Endodermal cell (in vitro differentiated cells): ENCODE results near the gene PELI2. TPM values are rescaled to one million over a fixed set of nuclear protein-coding genes. Genes with fewer than 3 reads are reported as not detected.

Experiments
- DNase-seq: peaks from one replicate; pipeline ENCODE4 v3.0.0-alpha.2; 2017
- H3K27ac ChIP-seq: 2 replicates; pipeline ENCODE4 v1.5.1; 2013; ENCODE audit warnings: mild to moderate bottlenecking, low read depth, low read length, moderate library complexity
- H3K27me3 ChIP-seq: 2 replicates; pipeline ENCODE4 v1.6.1; 2013; ENCODE audit warnings: mild to moderate bottlenecking, low read length, moderate library complexity; ENCODE audit not compliant: insufficient read depth, control insufficient read depth, poor library complexity, severe bottlenecking
- H3K36me3 ChIP-seq: 2 replicates; pipeline ENCODE4 v1.7.0; 2013; ENCODE audit warnings: mild to moderate bottlenecking, low read length, moderate library complexity; ENCODE audit not compliant: control insufficient read depth, insufficient read depth
- H3K4me1 ChIP-seq: one replicate; pipeline ENCODE4 v1.7.0; 2013; ENCODE audit warnings: low read length; ENCODE audit not compliant: control insufficient read depth, insufficient read depth
- H3K4me3 ChIP-seq: 2 replicates; pipeline ENCODE4 v1.5.1; 2013; ENCODE audit warnings: mild to moderate bottlenecking, low read length, moderate library complexity
- H3K9ac ChIP-seq: 2 replicates; pipeline ENCODE4 v1.6.1; 2013; ENCODE audit warnings: mild to moderate bottlenecking, low read length, moderate library complexity; ENCODE audit not compliant: poor library complexity, severe bottlenecking; ENCODE audit errors: extremely low read depth
- H3K9me3 ChIP-seq: 2 replicates; pipeline ENCODE4 v1.6.1; 2013; ENCODE audit warnings: mild to moderate bottlenecking, low read length, moderate library complexity; ENCODE audit not compliant: control insufficient read depth
- H3K27ac Mint-ChIP-seq: 2 replicates; pipeline ENCODE4 v1.8.0; 2020; ENCODE audit warnings: mixed read lengths
- H3K27me3 Mint-ChIP-seq: 2 replicates; pipeline ENCODE4 v1.8.0; 2021; ENCODE audit warnings: mild to moderate bottlenecking, mixed read lengths; ENCODE audit not compliant: insufficient read depth
- H3K36me3 Mint-ChIP-seq: 2 replicates; pipeline ENCODE4 v1.8.0; 2020; ENCODE audit warnings: low read depth, mixed read lengths
- H3K4me1 Mint-ChIP-seq: 2 replicates; pipeline ENCODE4 v1.8.0; 2020; ENCODE audit warnings: mixed read lengths
- H3K4me3 Mint-ChIP-seq: 2 replicates; pipeline ENCODE4 v1.8.0; 2020; ENCODE audit warnings: mild to moderate bottlenecking, moderate library complexity, mixed read lengths
- H3K9me3 Mint-ChIP-seq: 2 replicates; pipeline ENCODE4 v1.8.0; 2020; ENCODE audit warnings: mild to moderate bottlenecking, mixed read lengths
- CTCF ChIP-seq: fragments of 200-600 bp; sonication (generic); conservative IDR thresholded peaks from 2 replicates; pipeline ENCODE4 v1.5.0; 2021; ENCODE audit warnings: antibody characterized with exemption, mild to moderate bottlenecking
- WGBS, 2 experiments: methylation state at CpG; one replicate each; pipeline versions ENCODE4 v1.1.5 to v1.1.7; 2013; ENCODE audit warnings: missing lambda C conversion rate in 2 of 2, mixed read lengths in 1 of 2; ENCODE audit not compliant: insufficient coverage in 1 of 2, insufficient read length in 1 of 2; 5-methylcytosine and 5-hydroxymethylcytosine counted together
- total RNA-seq, 2 donors: library from RNA; stranded (reverse); fragmentation: NEBNext Ultra II Directional in 1 of 2; extraction: Animal tissue kit (Norgen Biotek cat#: 25700) in 1 of 2; gene quantifications; 2 replicates in 1 of 2; 3 replicates in 1 of 2; pipeline ENCODE4 v1.2.1, GENCODE V29; 2021

Gene PELI2
- total RNA-seq, 2 donors from 2014 or later: 5.9 to 8.1 TPM

- Mint-ChIP-seq H3K4me1 (peaks cover 11% of the 10 kb centered on the region), H3K27me3 (no peaks in the 10 kb centered on the region), H3K27ac (no peak overlapping the region), H3K9me3 (no peaks in the 10 kb centered on the region), H3K36me3 (no peaks in the 10 kb centered on the region), H3K4me3 (no peak overlapping the region)
- no peak overlapping the region for H3K4me3 ChIP-seq
- 88 to 100% methylated on average over 1 to 3 of the region's 3 CpGs for WGBS, 2 experiments
- no peak overlapping the region for H3K27ac ChIP-seq
- no peaks in the 10 kb centered on the region for H3K27me3 ChIP-seq
- H3K4me1 ChIP-seq: peaks cover 13% of the 10 kb centered on the region
- no peaks in the 10 kb centered on the region for H3K36me3 ChIP-seq
- no peaks in the 10 kb centered on the region for H3K9me3 ChIP-seq
- TF ChIP-seq CTCF: no peak
- H3K9ac ChIP-seq: no peak overlapping the region
- no peak for DNase-seq
These were observed 97.0 kb downstream of the PELI2 start for GRCh38 chr14:56215180-56215579.

GRCh38 chr14:56216626-56217379, 98.6 kb downstream of the PELI2 start:
- 89 to 91% methylated on average over 4 to 5 of the region's 5 CpGs for WGBS, 2 experiments

GRCh38 chr14:56217380-56218045, 99.3 kb downstream of the PELI2 start:
- Mint-ChIP-seq H3K4me1 (peaks cover 12% of the 10 kb centered on the region), H3K27ac (no peak overlapping the region), H3K27me3 (no peaks in the 10 kb centered on the region), H3K36me3 (no peaks in the 10 kb centered on the region), H3K9me3 (no peaks in the 10 kb centered on the region), H3K4me3 (no peak overlapping the region)
- TF ChIP-seq CTCF: no peak
- Histone ChIP-seq H3K9me3 (no peaks in the 10 kb centered on the region), H3K4me1 (peaks cover 13% of the 10 kb centered on the region), H3K27me3 (no peaks in the 10 kb centered on the region), H3K4me3 (no peak overlapping the region), H3K9ac (no peak overlapping the region), H3K36me3 (no peaks in the 10 kb centered on the region), H3K27ac (no peak overlapping the region)
- no peak for DNase-seq
- WGBS, 2 experiments: 94 to 96% methylated on average over 4 to 7 of the region's 7 CpGs

More at GRCh38 chr14:56216626-56217379, 98.6 kb downstream of the PELI2 start:
- TF ChIP-seq CTCF: no peak
- Histone ChIP-seq H3K27me3 (no peaks in the 10 kb centered on the region), H3K36me3 (no peaks in the 10 kb centered on the region), H3K4me3 (no peak overlapping the region), H3K27ac (peak overlapping the region; percentile 29), H3K4me1 (peaks cover 13% of the 10 kb centered on the region), H3K9ac (no peak overlapping the region), H3K9me3 (no peaks in the 10 kb centered on the region)
- H3K4me3 Mint-ChIP-seq: no peak overlapping the region
- no peaks in the 10 kb centered on the region for H3K27me3 Mint-ChIP-seq
- no peak overlapping the region for H3K27ac Mint-ChIP-seq
- H3K4me1 Mint-ChIP-seq: peaks cover 11% of the 10 kb centered on the region
- no peaks in the 10 kb centered on the region for H3K9me3 Mint-ChIP-seq
- no peaks in the 10 kb centered on the region for H3K36me3 Mint-ChIP-seq
- DNase-seq: no peak
